PC-3 (cell line): ENCODE data around the gene RNF19B.

Experiments
- CTCF ChIP-seq: fragments of 300-600 bp; sonication (generic); conservative IDR thresholded peaks from 2 replicates; pipeline ENCODE4 v1.5.1; 2017; ENCODE audit warnings: antibody characterized with exemption, low read depth, mild to moderate bottlenecking, low read length
- EZH2 ChIP-seq: fragments of 300-600 bp; sonication (generic); IDR thresholded peaks from one replicate; pipeline ENCODE4 v1.6.1; 2017; ENCODE audit warnings: antibody characterized with exemption, mild to moderate bottlenecking, low read length; ENCODE audit not compliant: unreplicated experiment
- EZH2phosphoT487 ChIP-seq: fragments of 300-600 bp; sonication (generic); IDR thresholded peaks from 2 replicates; pipeline ENCODE4 v1.6.1; 2018; ENCODE audit warnings: mild to moderate bottlenecking, antibody characterized with exemption, low read length, borderline replicate concordance

- TF ChIP-seq CTCF (no peak), EZH2 (no peak), EZH2phosphoT487 (no peak)
Observed at GRCh38 chr1:32972814-32973428, 8.3 kb upstream of the RNF19B start.
